Nucleus accumbens (tissue), 56 donors: ENCODE measurements around the gene RTBDN.

Experiments
- DNase-seq, 56 donors: peaks; one replicate each; lab custom pipeline; 2025; lab: John Stamatoyannopoulos, UW

RTBDN gene

DNA sequence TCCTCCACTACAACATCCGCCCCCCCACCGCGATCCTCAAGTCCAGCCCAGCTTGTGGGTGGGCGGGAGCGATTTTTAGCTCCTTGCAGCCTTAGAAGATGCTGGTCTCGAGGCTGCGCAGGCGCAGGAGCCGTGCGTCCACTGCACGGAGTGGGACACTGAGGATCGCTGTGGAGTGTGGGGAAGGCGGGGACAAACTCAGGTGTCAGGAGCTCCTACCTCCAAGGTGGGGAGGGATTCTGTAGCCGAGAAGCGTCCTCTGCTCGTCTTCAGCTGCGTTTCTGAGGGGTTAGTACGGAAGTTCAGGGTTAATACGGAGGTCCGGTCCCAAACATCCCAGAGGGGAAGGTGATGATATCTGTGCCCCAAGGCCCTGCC, at the start of gene RTBDN:
TSS of gene RTBDN (minus strand) at position 14 of the 378 bp plus-strand sequence. CDS start 4,600 bp downstream, outside the sequence.
- no peak for DNase-seq

DNA sequence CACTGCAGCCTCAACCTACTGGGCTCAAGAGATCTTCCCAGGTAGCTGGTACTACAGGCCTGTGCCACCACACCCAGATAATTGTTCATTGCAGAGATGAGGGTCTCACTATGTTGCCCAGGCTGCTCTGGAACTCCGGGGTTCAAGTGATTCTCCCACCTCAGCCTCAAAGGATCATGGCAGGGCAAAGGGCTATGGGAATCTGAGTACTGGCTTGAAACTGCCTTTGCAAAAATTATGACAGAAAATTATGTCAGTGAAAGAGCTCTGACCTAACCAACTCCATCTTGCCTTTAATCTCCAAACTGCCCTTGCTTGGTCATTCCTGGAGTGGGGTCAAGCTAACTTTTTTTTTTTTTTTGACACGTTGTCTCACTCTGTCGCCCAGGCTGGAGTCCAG, 48.2 kb upstream of the RTBDN start:
- no peak for DNase-seq

DNA sequence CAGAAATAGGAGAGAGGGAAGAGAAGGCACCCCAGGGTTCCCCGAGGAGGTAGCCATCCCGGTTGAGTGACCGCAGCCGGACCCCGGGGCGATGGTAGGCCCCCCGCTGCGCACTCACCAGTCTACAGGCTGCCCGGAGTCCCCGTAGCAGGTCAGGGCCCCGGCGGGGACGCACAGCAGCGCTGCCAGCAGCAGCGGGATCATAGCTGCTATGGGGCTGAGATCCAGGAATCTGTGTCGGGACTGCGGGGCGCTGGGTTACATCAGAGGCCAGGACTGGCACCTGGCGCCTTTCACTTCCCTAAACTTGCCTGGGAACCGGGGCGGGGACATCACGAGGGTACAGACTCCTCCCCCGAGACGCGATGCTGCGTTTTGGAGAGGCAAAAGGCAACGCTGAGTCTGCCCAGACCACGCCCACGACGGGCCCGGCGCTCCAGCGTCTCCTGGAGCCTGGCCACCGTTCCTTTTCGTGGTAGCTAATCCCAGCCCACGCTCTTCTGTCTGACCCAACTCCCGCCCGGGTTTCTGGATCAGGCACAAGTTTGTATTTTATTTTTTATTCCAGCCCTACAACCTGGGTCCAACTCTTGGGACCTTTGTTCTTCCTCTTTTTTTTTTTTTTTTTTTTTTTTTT, 46.9 kb upstream of the RTBDN start, which contains the start of gene DNASE2:
TSS of gene DNASE2 (minus strand) at position 278 of the 637 bp plus-strand sequence. CDS start at position 204, 74 bp downstream.
- peak in 55 of 56 donors; percentile 19 to 93 (median 73) for DNase-seq

DNA sequence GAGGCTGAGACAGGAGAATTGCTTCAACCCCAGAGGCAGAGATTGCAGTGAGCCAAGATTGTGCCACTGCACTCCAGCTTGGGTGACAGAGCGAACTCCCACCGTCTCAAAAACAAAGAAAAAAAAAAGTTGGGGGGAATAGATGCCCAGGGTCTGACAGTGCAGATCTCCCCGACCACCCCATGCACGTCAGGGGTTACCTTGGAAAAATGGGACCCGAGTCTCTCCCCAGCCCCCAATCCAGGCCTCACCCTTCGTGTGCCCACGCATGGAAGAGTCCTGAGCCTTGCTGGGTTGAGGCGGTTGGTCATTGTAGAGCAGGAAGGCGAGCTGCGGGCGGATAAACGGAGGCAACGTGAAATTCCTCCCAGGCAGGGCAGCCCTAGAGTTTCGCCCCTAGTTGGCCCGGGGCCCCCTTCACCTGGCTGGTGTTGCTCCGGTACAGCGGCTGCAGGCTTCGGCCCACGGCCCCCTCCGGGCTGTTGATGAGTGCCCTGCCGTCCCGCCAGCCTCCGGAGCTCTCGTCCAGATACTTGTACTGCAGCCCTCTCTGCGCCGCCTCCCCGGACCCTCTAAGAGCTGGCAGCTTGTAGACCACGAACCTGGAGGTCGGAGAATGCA, 46.3 kb upstream of the RTBDN start:
- DNase-seq, result peak in 13 of 56 donors; percentile 6 to 39 (median 30)

DNA sequence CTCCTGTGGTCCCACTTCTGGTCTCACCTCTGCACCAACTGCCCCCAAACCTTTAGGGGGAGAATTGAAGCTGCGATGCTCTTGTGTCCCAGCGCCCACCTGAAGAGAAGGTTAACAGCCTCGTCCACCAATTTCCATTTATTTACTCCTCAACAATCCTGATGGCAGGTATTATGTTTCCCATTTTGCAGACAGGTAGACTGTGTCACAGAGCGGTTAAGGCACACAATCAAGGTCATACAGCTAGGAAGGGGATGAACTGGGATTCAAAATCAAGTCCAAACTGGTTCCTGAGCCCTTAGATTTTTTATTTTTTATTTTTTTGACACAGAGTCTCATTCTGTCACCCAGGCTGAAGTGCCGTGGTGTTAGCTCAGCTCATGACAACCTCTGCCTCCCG, 40.7 kb upstream of the RTBDN start:
- no peak for DNase-seq

DNA sequence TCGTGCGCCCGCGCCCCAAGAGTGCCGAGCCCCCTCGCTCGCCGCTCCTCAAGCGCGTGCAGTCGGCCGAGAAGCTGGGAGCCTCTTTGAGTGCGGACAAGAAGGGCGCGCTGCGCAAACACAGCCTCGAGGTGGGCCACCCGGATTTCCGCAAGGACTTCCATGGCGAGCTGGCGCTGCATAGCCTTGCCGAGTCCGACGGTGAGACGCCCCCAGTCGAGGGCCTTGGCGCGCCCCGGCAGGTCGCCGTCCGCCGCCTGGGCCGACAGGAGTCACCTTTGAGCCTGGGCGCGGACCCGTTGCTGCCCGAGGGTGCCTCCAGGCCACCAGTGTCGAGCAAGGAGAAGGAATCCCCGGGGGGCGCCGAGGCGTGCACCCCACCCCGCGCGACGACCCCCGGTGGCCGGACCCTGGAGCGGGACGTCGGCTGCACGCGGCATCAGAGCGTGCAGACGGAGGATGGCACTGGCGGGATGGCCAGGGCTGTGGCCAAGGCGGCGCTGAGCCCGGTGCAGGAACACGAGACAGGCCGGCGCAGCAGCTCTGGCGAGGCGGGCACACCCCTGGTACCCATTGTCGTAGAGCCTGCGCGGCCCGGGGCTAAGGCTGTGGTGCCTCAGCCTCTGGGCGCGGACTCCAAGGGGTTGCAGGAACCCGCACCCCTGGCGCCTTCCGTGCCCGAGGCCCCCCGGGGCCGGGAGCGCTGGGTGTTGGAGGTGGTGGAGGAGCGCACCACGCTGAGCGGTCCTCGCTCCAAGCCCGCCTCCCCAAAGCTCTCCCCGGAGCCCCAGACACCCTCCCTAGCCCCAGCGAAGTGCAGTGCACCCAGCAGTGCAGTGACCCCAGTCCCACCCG, 39.7 kb upstream of the RTBDN start:
- no peak for DNase-seq

DNA sequence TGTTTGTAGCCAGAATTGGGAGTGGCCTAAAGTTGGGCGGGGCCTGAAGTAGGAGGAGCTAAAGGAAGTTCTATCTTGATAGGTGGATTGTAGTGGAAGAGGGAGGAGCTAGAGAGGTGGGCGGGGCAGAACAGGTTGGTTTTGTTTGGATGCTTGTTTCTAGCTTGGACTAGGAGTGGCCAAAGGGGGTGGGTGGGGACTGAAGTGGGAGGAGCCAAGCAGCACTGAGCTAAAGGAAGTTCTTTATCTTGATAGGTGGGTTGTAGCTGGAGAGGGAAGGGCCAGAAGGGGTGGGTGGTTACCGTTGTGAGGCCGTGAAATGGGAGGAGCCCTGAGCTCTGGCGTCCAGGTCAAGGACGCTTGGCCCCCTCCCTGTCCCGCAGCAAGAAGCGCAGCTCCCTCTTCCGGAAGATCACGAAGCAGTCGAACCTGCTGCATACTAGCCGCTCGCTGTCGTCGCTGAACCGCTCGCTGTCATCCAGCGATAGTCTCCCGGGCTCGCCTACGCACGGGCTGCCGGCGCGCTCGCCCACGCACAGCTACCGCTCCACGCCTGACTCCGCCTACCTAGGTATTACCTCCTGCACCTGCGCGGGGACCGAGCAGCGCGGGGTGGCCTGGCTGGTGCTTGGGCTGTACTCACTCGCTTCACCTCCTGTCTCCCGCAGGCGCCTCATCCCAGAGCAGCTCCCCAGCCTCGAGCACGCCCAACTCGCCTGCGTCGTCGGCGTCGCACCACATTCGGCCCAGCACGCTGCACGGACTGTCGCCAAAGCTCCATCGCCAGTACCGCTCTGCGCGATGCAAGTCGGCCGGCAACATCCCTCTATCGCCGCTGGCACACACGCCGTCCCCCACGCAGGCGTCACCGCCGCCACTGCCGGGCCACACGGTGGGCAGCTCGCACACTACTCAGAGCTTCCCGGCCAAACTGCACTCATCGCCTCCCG, 38.8 kb upstream of the RTBDN start:
- DNase-seq, result peak in 16 of 56 donors; percentile 2 to 76 (median 18)

DNA sequence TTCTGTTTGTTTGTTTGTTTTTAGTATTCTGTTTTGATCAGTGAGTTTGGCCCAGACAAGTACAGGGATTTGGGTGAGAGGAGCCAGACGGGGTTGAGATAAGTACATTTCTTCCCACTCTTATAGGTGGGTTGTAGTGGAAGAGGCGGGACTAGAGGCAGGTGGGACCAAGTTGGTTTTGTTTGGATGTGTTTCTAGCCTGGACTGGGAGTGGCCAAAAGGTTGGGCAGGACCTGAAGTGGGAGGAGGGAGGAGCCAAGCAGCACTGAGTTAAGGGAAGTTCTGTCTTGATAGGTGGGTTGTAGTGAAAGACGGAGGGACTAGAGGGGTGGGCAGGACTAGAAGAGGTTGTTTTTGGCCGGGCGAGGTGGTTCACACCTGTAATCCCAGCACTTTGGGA, 37.9 kb upstream of the RTBDN start:
- DNase-seq, result no peak

DNA sequence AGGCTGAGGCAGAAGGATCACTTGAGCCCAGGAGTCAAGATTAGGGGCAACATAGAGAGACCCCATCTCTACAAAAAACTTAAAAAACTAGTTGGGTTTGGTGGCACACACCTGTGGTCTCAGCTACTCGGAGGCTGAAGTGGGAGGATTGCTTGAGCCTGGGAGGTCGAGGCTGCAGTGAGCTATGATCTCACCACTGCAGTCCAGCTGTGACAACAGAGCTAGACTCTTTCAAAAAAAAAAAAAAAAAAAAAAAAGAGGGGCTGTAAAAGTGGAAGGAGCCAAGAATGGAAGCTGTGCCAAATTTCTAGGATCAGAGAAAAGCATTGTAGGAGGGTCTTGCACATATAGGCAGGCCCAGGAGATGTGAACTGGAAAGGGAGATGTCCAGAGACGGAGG, 37.3 kb upstream of the RTBDN start:
- DNase-seq, result no peak

DNA sequence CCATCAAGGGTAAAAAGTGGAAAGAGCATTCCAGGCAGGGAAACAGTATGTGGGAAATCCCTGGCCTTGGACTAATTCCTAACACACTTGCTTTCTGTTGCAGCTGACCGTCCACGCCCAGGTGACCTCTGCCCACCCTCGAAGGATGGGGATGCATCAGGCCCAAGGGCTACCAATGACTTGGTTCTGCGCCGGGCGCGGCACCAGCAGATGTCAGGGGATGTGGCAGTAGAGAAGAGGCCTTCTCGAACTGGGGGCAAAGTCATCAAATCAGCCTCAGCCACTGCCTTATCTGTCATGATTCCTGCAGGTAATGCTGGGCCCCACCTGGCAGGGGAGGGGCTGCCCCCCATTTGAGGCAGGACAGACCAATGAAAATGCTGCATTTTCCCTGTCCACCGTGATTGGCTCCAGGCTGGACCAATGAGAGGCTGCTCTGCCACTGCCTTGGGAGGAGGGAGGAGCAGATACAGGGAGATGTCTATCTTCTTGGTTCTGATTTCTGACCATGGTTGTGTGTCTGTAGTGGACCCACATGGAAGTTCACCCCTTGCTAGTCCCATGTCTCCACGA, 34.2 kb upstream of the RTBDN start:
- DNase-seq, result peak in 1 of 56 donors; percentile 9

DNA sequence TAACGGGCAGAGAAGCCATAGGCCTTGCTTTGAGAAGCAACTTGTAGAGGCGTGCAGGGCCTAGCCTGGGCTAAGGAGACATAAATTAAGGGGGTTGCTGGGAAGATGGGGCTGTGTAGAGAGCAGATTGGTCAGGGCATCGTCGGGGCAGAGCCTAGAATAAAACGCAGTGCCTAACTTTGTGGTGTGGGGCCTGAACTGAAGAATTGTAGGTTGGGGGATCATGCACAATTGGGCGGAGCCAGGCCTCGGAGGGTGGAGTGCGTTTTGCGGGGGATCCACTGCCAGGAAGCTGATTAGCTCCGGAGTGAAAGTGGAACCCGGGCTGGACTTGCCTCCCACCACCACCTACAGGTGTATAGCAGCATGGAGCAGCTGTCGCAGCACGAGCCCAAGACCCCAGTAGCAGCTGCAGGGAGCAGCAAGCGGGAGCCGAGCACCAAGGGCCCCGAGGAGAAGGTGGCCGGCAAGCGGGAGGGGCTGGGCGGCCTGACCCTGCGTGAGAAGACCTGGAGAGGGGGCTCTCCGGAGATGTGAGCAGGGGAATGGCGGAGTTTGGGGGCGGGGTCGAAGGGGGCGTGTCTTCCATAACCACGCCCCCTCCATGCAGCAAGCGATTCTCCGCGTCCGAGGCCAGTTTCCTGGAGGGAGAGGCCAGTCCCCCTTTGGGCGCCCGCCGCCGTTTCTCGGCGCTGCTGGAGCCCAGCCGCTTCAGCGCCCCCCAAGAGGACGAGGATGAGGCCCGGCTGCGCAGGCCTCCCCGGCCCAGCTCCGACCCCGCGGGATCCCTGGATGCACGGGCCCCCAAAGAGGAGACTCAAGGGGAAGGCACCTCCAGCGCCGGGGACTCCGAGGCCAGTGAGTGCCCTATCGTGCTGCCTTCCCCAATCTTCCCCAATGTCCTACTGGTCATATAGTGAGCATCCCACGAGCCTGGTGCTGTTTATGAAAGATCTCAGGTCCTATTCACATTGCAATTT, 33.0 kb upstream of the RTBDN start:
- peak in 10 of 56 donors; percentile 2 to 45 (median 12) for DNase-seq

DNA sequence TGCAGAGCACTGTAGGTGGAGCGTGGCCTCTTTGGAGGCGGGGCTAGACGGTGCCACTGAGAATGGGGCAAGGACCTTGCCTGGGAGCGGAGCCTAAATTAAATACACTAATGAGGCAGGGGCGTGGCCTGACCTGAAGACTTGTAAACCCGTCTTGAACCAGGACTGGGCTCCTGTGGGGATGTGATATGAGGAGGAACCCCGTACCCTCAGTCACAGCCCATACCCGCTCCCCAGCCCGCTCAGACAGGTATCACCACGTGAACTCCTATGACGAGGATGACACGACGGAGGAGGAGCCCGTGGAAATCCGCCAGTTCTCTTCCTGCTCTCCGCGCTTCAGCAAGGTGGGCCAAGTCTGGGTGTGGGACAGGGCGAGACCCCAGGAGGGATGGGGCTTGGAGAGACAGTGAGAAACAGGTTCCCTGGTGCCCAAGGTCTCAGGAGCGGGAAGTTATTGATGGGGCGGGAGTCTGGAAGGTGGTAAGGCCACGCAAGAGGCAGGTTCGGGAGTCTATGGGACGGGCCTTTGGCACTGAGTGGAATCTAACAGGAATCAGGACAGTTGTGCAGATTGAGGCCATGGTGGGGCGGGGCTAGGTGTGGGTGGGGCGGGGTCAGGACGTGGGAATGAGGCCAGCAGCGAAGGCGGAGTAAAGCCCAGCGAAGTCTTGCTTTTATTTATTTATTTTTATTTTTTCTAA, 32.2 kb upstream of the RTBDN start:
- no peak for DNase-seq

DNA sequence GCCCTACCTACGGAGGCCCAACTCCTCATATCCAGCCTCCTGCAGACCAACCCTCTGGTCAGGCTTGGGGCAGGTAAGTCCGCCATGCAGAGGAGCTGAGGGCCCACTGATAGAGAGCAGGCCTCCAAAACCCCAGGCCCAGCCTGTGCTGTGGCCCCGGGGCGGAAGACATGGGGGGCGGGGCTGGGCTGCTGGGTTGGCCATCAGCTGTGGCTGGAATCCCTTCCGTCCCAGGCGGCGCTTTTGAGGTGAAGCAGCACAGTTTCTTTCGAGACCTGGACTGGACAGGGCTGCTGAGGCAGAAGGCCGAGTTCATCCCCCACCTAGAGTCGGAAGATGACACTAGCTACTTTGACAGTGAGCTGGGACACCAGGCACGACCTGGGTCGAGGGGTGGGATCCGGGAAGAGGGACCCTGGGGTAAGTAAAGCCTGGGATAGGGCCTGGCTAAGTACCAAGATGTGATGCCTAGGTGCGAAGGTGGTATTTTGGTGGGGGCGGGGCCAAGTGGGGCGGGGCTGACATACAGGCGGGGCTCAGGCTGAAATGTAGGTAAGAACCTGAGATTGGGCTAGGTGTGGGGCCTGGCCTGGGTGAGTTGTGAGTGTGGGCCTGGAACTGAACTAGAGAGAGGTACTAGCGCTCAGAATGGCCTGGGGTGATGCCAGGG, 31.5 kb upstream of the RTBDN start:
- no peak for DNase-seq

DNA sequence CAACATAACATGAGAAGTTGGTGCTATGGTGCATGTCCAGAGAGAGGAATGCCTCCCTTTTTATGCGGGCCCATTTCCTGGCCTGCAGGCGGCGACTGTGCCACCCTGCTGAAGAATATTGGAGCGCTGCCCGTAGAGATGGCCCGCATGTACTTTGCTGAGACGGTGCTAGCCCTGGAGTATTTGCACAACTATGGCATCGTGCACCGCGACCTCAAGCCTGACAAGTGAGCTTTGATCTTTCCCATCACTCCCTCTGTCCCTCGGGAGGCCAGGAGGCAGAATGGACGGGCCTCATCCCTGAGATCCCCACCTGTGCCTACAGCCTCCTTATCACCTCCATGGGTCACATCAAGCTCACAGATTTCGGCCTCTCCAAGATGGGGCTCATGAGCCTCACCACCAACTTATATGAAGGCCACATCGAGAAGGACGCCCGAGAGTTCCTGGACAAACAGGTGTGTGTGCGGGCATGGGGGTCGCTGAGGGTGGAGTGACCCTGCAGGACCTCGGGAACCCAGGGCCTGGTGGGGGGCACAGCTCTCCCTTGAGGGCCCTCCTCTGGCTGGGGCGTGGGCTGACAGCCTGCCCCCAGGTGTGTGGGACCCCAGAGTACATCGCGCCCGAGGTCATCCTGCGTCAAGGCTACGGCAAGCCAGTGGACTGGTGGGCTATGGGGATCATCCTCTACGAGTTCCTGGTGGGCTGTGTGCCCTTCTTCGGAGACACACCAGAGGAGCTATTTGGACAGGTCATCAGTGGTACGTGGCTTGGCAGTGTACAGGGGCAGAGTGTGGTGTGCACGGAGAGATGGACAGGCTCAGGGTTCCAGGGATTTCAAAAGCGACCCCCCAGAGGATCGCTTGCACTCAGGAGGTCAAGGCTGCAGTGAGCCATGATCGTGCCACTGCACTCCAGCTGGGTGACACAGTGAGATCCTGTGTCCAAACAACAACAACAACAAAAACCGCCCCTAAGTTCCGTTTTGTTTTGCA, 30.6 kb upstream of the RTBDN start:
- no peak for DNase-seq

DNA sequence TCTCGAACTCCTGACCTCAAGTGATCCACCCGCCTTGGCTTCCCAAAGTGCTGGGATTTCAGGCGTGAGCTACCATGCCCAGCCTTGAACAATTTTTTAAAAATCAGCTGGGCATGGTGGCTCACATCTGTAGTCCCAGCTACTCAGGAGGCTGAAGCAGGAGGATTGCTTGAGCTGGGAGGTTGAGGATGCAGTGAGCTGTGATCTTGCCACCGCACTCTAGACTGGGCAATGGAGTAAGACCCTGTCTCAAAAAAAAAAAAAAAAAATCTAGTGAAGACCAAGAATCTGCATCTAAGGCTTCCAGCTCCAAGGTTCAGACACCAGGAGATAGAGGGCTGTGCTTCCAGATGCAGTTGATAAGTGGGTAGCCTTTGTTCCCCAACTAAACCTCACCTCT, 29.8 kb upstream of the RTBDN start:
- no peak for DNase-seq

DNA sequence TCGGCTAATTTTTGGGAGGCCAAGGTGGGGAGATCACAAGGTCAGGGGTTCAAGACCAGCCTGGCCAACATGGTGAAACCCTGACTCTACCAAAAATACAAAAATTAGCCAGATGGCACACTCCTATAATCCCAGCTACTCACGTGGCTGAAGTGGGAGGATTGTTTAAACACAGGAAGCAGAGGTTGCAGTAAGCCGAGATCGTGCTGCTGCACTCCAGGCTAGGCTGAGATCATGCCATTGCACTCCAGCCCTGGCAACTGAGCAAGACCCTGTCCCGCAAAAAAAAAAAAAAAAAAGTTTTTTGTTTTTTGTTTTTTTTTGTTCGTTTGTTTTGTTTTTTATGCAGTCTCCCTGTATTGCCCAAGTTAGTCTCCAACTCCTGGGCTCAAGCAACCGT, 25.2 kb upstream of the RTBDN start:
- DNase-seq, result no peak
